A549 (cell line): Measurements from ENCODE around the gene POP7.

Experiments
- EP300 ChIP-seq, 2 experiments: fragments of >200 bp; sonication (Bioruptor Twin); formaldehyde crosslinking; IDR thresholded peaks; 2 replicates in 1 of 2; 3 replicates in 1 of 2; pipeline ENCODE4 v1.6.1; 2016 to 2017
- GATA3 ChIP-seq: IDR thresholded peaks from 2 replicates; pipeline ENCODE4 v1.6.1; 2012; ENCODE audit warnings: borderline replicate concordance
- MAFK ChIP-seq: fragments of 450-650 bp; IDR thresholded peaks from 2 replicates; pipeline ENCODE4 v1.6.1; 2014; ENCODE audit not compliant: partially characterized antibody
- MYC ChIP-seq: IDR thresholded peaks from 2 replicates; pipeline ENCODE4 v1.6.1; 2012; ENCODE audit warnings: mild to moderate bottlenecking, inconsistent platforms, low read length, improper control_type of control experiment, borderline replicate concordance
- RFX5 ChIP-seq: fragments of 450-650 bp; IDR thresholded peaks from 2 replicates; pipeline ENCODE4 v1.7.1; 2014; ENCODE audit warnings: antibody characterized with exemption, mild to moderate bottlenecking, moderate library complexity
- TF ChIP-seq, protein P1 (sequence below): fragments of 250-450 bp; sonication (Bioruptor Pico); IDR thresholded peaks from 2 replicates; pipeline ENCODE4 v1.5.0; 2020; ENCODE audit warnings: low read depth, mild to moderate bottlenecking, moderate library complexity
- TF ChIP-seq, protein P2 (sequence below): fragments of >200 bp; sonication (Bioruptor Twin); formaldehyde crosslinking; IDR thresholded peaks from 3 replicates; pipeline ENCODE4 v1.5.1; 2016

DNA sequence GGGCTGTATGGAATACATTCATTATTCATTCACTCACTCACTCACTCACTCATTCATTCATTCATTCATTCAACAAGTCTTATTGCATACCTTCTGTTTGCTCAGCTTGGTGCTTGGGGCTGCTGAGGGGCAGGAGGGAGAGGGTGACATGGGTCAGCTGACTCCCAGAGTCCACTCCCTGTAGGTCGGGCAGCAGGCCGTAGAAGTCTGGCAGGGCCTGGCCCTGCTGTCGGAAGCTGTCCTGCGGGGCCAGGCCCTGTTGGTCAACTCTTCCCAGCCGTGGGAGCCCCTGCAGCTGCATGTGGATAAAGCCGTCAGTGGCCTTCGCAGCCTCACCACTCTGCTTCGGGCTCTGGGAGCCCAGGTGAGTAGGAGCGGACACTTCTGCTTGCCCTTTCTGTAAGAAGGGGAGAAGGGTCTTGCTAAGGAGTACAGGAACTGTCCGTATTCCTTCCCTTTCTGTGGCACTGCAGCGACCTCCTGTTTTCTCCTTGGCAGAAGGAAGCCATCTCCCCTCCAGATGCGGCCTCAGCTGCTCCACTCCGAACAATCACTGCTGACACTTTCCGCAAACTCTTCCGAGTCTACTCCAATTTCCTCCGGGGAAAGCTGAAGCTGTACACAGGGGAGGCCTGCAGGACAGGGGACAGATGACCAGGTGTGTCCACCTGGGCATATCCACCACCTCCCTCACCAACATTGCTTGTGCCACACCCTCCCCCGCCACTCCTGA is 16.7 kb downstream of the POP7 start:
- TF ChIP-seq GATA3 = no peak
- no peak for TF ChIP-seq MAFK
- TF ChIP-seq, protein P1, sequence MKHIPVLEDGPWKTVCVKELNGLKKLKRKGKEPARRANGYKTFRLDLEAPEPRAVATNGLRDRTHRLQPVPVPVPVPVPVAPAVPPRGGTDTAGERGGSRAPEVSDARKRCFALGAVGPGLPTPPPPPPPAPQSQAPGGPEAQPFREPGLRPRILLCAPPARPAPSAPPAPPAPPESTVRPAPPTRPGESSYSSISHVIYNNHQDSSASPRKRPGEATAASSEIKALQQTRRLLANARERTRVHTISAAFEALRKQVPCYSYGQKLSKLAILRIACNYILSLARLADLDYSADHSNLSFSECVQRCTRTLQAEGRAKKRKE (CRISPR knock-in tag) = no peak
- TF ChIP-seq, protein P2, sequence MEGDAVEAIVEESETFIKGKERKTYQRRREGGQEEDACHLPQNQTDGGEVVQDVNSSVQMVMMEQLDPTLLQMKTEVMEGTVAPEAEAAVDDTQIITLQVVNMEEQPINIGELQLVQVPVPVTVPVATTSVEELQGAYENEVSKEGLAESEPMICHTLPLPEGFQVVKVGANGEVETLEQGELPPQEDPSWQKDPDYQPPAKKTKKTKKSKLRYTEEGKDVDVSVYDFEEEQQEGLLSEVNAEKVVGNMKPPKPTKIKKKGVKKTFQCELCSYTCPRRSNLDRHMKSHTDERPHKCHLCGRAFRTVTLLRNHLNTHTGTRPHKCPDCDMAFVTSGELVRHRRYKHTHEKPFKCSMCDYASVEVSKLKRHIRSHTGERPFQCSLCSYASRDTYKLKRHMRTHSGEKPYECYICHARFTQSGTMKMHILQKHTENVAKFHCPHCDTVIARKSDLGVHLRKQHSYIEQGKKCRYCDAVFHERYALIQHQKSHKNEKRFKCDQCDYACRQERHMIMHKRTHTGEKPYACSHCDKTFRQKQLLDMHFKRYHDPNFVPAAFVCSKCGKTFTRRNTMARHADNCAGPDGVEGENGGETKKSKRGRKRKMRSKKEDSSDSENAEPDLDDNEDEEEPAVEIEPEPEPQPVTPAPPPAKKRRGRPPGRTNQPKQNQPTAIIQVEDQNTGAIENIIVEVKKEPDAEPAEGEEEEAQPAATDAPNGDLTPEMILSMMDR = no peak
- no peak for TF ChIP-seq RFX5
- no peak for TF ChIP-seq MYC
- TF ChIP-seq EP300 (IDR thresholded peaks at IDR 0.05) = no peak
